Body of pancreas (tissue), 4 donors: Measurements from ENCODE around the gene ST6GAL1.

ENCODE experiments used
- CTCF ChIP-seq, 7 experiments: fragments of 450-650 bp in 4 of 7; fragments of 200-600 bp in 3 of 7; sonication (generic) in 3 of 7; IDR thresholded peaks; one replicate each; pipeline ENCODE4 v1.5.1; 2016 to 2019; ENCODE audit warnings: antibody characterized with exemption in 7 of 7
- POLR2A ChIP-seq, 3 donors: fragments of 450-650 bp; IDR thresholded peaks; one replicate each; pipeline ENCODE4 v1.6.1; 2016; ENCODE audit warnings: antibody characterized with exemption in 3 of 3, mild to moderate bottlenecking in 2 of 3

GRCh38 chr3:186946756-186947375 lies 16.5 kb downstream of the ST6GAL1 start:
- TF ChIP-seq CTCF (IDR thresholded peaks at IDR 0.05) (no peak), POLR2A (IDR thresholded peaks at IDR 0.05) (no peak)
